ENCODE measurements around the gene SOX6.

- TF ChIP-seq CTCF (conservative IDR thresholded peaks at IDR 0.05 in 1 of 2, IDR thresholded peaks at IDR 0.05 in 1 of 2; ENCODE audit: extremely low read depth in 1 of 2, insufficient read depth in 1 of 2, low read depth in 1 of 2, low read length in 2 of 2) (no peak), EZH2 (IDR thresholded peaks at IDR 0.05; ENCODE audit: borderline replicate concordance, low read length) (no peak)
These were observed 76.1 kb downstream of the SOX6 start for GRCh38 chr11:16280256-16280682.

Measured in mammary epithelial cell (primary cell).